GM12872 (cell line): ENCODE measurements around the gene CHMP3.

Experiments used
- CTCF ChIP-seq: IDR thresholded peaks from 3 replicates; pipeline ENCODE4 v1.5.1; 2011; ENCODE audit warnings: low read depth, mild to moderate bottlenecking, low read length, moderate library complexity; ENCODE audit not compliant: insufficient read depth

CHMP3 gene

GRCh38 chr2:86488561-86489250 lies 74.5 kb downstream of the CHMP3 start:
- TF ChIP-seq CTCF = no peak

- TF ChIP-seq CTCF = no peak
Measured at GRCh38 chr2:86487062-86487461, 76.2 kb downstream of the CHMP3 start.

GRCh38 chr2:86485802-86486201 lies 77.4 kb downstream of the CHMP3 start:
- TF ChIP-seq CTCF = no peak

- TF ChIP-seq CTCF = no peak
Measured at GRCh38 chr2:86485103-86485502, 78.1 kb downstream of the CHMP3 start.

GRCh38 chr2:86484385-86484784 lies 78.9 kb downstream of the CHMP3 start:
- no peak for TF ChIP-seq CTCF

- no peak for TF ChIP-seq CTCF
Measured at GRCh38 chr2:86482034-86482433, 81.2 kb downstream of the CHMP3 start.

GRCh38 chr2:86480105-86480504 lies 83.1 kb downstream of the CHMP3 start:
- no peak for TF ChIP-seq CTCF

GRCh38 chr2:86477349-86477748 lies 85.9 kb downstream of the CHMP3 start:
- no peak for TF ChIP-seq CTCF
